Type B pancreatic cell (in vitro differentiated cells): ENCODE measurements around the gene DCAF4. TPM values are rescaled to one million over a fixed set of nuclear protein-coding genes. Genes with fewer than 3 reads are reported as not detected.
"Not testable (repeated sequence)": the region's sequence is repeated elsewhere in the genome, so short reads cannot be mapped to it uniquely, and the experiment has no call there.

ENCODE experiments used
- DNase-seq: peaks from one replicate; pipeline ENCODE4 v3.0.0; 2021; ENCODE audit warnings: mixed read lengths; ENCODE audit not compliant: unreplicated experiment; ENCODE audit errors: extremely low spot score
- H3K27ac Mint-ChIP-seq: 2 replicates; pipeline ENCODE4 v1.8.0; 2021; ENCODE audit warnings: mild to moderate bottlenecking, mixed read lengths
- H3K27me3 Mint-ChIP-seq: 2 replicates; pipeline ENCODE4 v1.8.0; 2021; ENCODE audit warnings: mixed read lengths
- H3K36me3 Mint-ChIP-seq: 2 replicates; pipeline ENCODE4 v1.8.0; 2021; ENCODE audit warnings: mixed read lengths
- H3K4me1 Mint-ChIP-seq: one replicate; pipeline ENCODE4 v1.8.0; 2021; ENCODE audit warnings: mixed read lengths; ENCODE audit not compliant: unreplicated experiment
- H3K4me3 Mint-ChIP-seq: 2 replicates; pipeline ENCODE4 v1.8.0; 2021; ENCODE audit warnings: mild to moderate bottlenecking, mixed read lengths
- H3K9me3 Mint-ChIP-seq: 2 replicates; pipeline ENCODE4 v1.8.0; 2021; ENCODE audit warnings: mixed read lengths
- total RNA-seq: library from RNA; stranded (reverse); gene quantifications from 2 replicates; pipeline ENCODE4 v1.2.1, GENCODE V29; 2021; ENCODE audit warnings: low replicate concordance
- TF ChIP-seq, protein P1 (sequence below): fragments of 200-600 bp; sonication (generic); conservative IDR thresholded peaks from 2 replicates; pipeline ENCODE4 v1.5.0; 2021; ENCODE audit warnings: antibody characterized with exemption, mild to moderate bottlenecking

Gene DCAF4
- total RNA-seq, 1 donor from 2014 or later = 17.9 TPM

DNA sequence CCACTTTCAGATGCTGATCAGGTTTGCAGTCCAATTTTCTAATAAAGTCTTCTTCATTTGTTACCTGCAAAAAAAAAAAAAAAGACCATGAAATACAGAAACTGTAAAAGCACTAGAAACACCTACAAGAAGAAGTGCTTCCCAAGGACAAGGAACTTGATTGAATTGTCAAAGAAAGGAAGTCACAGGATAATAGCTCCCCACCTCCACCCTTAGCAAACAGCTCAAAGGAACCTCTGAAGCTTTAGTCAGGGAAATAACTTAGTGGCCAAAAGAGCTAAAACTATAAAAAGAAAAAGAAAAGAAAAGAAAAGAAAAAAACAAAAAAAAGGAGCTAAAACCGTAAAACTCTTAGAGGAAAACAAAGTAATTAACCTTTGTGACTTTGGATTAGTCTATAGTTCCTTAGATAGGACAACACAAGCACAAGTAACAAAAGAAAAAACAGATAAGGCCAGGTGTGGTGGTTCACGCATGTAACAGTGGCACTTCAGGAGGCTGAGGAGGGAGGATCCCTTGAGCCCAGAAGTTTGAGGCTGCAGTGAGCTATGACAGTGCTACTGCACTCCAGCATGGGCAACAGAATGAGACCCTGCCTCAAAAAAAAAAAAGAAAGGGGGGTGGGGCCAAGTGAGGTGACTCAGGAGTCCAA, 72.1 kb downstream of the DCAF4 start:
- Mint-ChIP-seq H3K27ac (no peak overlapping the region), H3K9me3 (no peaks in the 10 kb centered on the region), H3K27me3 (no peaks in the 10 kb centered on the region), H3K4me1 (no peaks in the 10 kb centered on the region), H3K36me3 (peaks cover 34% of the 10 kb centered on the region), H3K4me3 (no peak overlapping the region)
- DNase-seq = no peak
- TF ChIP-seq, protein P1, sequence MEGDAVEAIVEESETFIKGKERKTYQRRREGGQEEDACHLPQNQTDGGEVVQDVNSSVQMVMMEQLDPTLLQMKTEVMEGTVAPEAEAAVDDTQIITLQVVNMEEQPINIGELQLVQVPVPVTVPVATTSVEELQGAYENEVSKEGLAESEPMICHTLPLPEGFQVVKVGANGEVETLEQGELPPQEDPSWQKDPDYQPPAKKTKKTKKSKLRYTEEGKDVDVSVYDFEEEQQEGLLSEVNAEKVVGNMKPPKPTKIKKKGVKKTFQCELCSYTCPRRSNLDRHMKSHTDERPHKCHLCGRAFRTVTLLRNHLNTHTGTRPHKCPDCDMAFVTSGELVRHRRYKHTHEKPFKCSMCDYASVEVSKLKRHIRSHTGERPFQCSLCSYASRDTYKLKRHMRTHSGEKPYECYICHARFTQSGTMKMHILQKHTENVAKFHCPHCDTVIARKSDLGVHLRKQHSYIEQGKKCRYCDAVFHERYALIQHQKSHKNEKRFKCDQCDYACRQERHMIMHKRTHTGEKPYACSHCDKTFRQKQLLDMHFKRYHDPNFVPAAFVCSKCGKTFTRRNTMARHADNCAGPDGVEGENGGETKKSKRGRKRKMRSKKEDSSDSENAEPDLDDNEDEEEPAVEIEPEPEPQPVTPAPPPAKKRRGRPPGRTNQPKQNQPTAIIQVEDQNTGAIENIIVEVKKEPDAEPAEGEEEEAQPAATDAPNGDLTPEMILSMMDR = no peak

DNA sequence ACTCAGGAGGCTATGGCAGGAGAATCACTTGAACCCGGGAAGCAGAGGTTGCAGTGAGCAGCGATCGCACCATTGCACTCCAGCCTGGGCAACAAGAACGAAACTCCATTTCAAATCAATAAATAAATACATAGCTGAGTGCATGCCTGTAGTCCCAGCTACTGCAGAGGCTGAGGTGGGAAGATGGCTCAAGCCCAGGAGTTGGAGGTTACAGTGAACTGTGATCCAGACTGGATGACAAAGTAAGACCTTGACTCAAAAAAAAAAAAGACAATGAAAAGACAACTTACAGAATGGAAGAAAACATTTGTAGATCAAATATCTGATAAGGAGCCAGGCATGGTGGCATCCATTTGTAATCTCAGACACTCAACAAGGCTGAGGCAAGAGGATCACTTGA, 73.1 kb downstream of the DCAF4 start:
- Mint-ChIP-seq H3K4me3 (no peak overlapping the region), H3K4me1 (no peaks in the 10 kb centered on the region), H3K27me3 (no peaks in the 10 kb centered on the region), H3K27ac (no peak overlapping the region), H3K36me3 (peaks cover 33% of the 10 kb centered on the region), H3K9me3 (no peaks in the 10 kb centered on the region)
- DNase-seq = no peak
- TF ChIP-seq, protein P1 = no peak

DNA sequence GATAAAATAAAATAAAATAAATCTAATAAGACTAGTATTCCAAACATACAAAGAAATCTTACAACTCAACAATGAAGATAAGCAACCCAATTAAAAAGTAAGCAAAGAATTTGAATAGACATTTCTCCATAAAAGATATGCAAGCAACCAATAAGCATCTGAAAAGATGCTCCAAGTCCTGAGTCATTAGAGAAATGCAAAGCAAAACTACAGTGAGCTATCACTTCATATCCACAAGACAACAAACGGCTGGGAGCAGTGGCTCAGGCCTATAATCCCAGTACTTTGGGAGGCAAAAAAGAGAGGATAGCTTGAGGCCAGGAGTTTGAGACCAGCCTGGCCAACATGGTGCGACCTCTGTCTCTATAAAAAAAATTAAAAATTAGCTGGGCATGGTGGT, 73.8 kb downstream of the DCAF4 start:
- no peaks in the 10 kb centered on the region for H3K27me3 Mint-ChIP-seq
- TF ChIP-seq, protein P1 = no peak
- DNase-seq = no peak
- no peaks in the 10 kb centered on the region for H3K9me3 Mint-ChIP-seq
- H3K4me3 Mint-ChIP-seq = no peak overlapping the region
- H3K4me1 Mint-ChIP-seq = no peaks in the 10 kb centered on the region
- H3K36me3 Mint-ChIP-seq = peaks cover 28% of the 10 kb centered on the region
- no peak overlapping the region for H3K27ac Mint-ChIP-seq

DNA sequence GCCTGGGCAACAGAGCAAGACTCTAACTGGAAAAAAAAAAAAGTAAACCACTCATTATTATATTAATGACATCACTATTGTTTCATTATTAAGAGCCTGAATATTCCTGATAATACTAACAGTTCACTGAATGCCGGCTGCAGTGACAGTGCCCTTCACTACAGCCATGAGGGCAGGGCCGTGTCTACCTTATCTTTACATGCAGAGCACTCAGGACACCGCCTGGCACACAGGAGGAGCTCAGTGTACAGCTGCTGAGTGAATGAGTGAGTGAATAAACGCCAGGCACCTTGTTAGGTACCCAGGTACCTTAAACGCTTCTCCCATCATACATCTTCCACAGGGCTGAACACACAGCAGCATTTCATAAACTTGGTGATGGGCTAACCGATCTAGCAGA, 77.4 kb downstream of the DCAF4 start:
- peaks cover 9% of the 10 kb centered on the region for H3K36me3 Mint-ChIP-seq
- no peak overlapping the region for H3K4me3 Mint-ChIP-seq
- TF ChIP-seq, protein P1 = no peak
- no peaks in the 10 kb centered on the region for H3K27me3 Mint-ChIP-seq
- H3K27ac Mint-ChIP-seq = no peak overlapping the region
- H3K9me3 Mint-ChIP-seq = no peaks in the 10 kb centered on the region
- DNase-seq = no peak
- H3K4me1 Mint-ChIP-seq = no peaks in the 10 kb centered on the region

DNA sequence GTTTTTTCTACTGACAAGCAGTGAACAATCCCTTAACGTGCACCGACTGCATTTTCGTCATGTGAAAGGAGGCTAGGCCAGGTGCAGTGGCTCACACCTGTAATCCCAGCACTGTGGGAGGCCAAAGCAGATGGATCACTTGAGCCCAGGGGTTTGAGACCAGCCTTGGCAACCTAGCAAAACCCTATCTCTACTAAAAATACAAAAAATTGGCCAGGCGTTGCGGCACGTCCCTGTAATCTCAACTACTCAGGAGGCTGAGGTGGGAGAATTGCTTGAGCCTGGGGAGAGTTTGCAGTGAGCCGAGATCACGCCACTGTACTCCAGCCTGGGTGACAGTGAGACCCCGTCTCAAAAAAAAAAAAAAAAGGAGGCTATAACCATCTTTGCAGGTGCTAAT, 78.4 kb downstream of the DCAF4 start:
- H3K36me3 Mint-ChIP-seq, H3K27me3 Mint-ChIP-seq, H3K4me3 Mint-ChIP-seq, H3K9me3 Mint-ChIP-seq, H3K27ac Mint-ChIP-seq, H3K4me1 Mint-ChIP-seq, DNase-seq: not testable (repeated sequence)

DNA sequence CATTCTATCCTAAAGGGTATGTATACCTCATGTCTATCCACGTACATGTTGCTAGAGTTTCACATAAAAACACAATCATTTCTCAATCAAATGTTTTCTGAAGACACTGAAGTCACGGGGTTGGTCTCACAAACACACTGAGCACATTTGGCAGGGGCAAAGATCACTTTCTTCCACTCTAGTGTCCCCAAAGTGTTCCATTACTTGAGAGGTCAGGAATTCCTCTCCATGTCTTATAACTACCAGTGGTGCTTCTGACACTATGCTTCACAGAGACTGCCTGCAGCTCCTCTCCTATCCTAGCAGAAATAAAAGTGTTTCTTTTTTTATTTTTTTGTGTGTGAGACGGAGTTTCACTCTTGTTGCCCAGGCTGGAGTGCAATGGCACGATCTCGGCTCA, 81.6 kb downstream of the DCAF4 start:
- DNase-seq = no peak
- no peaks in the 10 kb centered on the region for H3K27me3 Mint-ChIP-seq
- H3K9me3 Mint-ChIP-seq = no peaks in the 10 kb centered on the region
- no peak overlapping the region for H3K27ac Mint-ChIP-seq
- H3K4me1 Mint-ChIP-seq = no peaks in the 10 kb centered on the region
- TF ChIP-seq, protein P1 = no peak
- H3K4me3 Mint-ChIP-seq = no peak overlapping the region
- peaks cover 8% of the 10 kb centered on the region for H3K36me3 Mint-ChIP-seq
